Lower leg skin (tissue), 4 donors: ENCODE measurements around the gene DDI2. TPM values are rescaled to one million over a fixed set of nuclear protein-coding genes. Genes with fewer than 3 reads are reported as not detected.

ENCODE experiments used
- DNase-seq, 2 donors: peaks; one replicate each; pipeline ENCODE4 v3.0.0-alpha.2; 2019; ENCODE audit warnings: low spot score in 2 of 2
- H3K4me3 ChIP-seq: fragments of 200-600 bp; sonication (generic); 2 replicates; pipeline ENCODE4 v1.5.1; 2017; ENCODE audit warnings: mild to moderate bottlenecking, low read depth; ENCODE audit not compliant: poor library complexity, severe bottlenecking
- CTCF ChIP-seq, 3 donors: fragments of 450-650 bp; IDR thresholded peaks; one replicate each; pipeline ENCODE4 v1.5.1; 2016; ENCODE audit warnings: antibody characterized with exemption in 3 of 3, mild to moderate bottlenecking in 3 of 3, moderate library complexity in 2 of 3
- POLR2A ChIP-seq, 2 donors: fragments of 450-650 bp; IDR thresholded peaks; one replicate each; pipeline ENCODE4 v1.6.1; 2016 to 2017; ENCODE audit warnings: antibody characterized with exemption in 2 of 2, mild to moderate bottlenecking in 1 of 2, moderate library complexity in 1 of 2
- WGBS, 2 donors: methylation state at CpG; one replicate each; pipeline ENCODE4 v1.1.5; 2018; 5-methylcytosine and 5-hydroxymethylcytosine counted together
- intact Hi-C: fragments of 100-400 bp; cut with DNase I; formaldehyde crosslinking; loops from one replicate; pipeline ENCODE4 v1.15.0; 2023; ENCODE audit warnings: low total_unique reads
- total RNA-seq, 4 donors: library from RNA; depleted of rRNA; stranded (reverse); fragments of >200 nt; gene quantifications; one replicate each; pipeline ENCODE4 v1.1.0, GENCODE V29; 2016

The DDI2 gene
- total RNA-seq, 4 donors from 2014 or later, result 23.7 to 58.6 (median 37.0) TPM

GRCh38 chr1:15707239-15707925 lies 90.1 kb downstream of the DDI2 start:
- intact Hi-C loops, result no loop called here

GRCh38 chr1:15708486-15709137 lies 91.4 kb downstream of the DDI2 start:
- intact Hi-C loops, result no loop called here
- DNase-seq, result no peak
- no peak overlapping the region for H3K4me3 ChIP-seq
- WGBS, 2 donors, result 94 to 97% methylated on average over 15 of the region's 15 CpGs
- TF ChIP-seq CTCF (IDR thresholded peaks at IDR 0.05) (no peak), POLR2A (IDR thresholded peaks at IDR 0.05) (no peak)

More at GRCh38 chr1:15707239-15707925, 90.1 kb downstream of the DDI2 start:
- TF ChIP-seq POLR2A (IDR thresholded peaks at IDR 0.05) (no peak), CTCF (IDR thresholded peaks at IDR 0.05) (no peak)
- no peak for DNase-seq
- no peak overlapping the region for H3K4me3 ChIP-seq
- WGBS, 2 donors, result 63 to 71% methylated on average over 8 of the region's 8 CpGs

- no peak for TF ChIP-seq POLR2A (IDR thresholded peaks at IDR 0.05)
- no peak for TF ChIP-seq CTCF (IDR thresholded peaks at IDR 0.05)
- 93 to 95% methylated on average over 4 of the region's 4 CpGs for WGBS, 2 donors
- DNase-seq, result no peak
- intact Hi-C loops, result no loop called here
- no peak overlapping the region for H3K4me3 ChIP-seq
Observed at GRCh38 chr1:15709226-15709625, 92.0 kb downstream of the DDI2 start.

DNA sequence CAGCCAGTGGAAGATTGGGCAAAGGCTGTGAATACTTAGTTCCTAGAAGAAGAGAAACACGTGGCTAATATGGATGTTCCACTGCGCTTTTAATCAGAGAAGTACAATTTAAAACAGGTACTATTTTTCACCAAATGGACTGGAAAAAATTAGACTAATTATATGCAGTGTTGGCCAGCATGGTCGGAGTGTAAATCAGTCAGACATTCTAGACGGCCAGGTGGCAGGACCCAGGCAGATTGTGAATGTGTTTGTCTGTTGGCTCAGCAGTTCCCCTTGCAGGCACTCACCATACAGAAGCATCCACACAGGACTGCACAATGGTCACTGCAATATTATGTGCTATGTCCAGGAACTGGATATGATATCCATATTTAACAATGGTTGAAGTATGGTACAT lies 94.9 kb downstream of the DDI2 start:
- no peak overlapping the region for H3K4me3 ChIP-seq
- WGBS, 2 donors, result 71 to 79% methylated on average over 4 of the region's 4 CpGs
- intact Hi-C loops, result no loop called here
- DNase-seq, result no peak
- no peak for TF ChIP-seq CTCF (IDR thresholded peaks at IDR 0.05)
- TF ChIP-seq POLR2A (IDR thresholded peaks at IDR 0.05), result no peak

GRCh38 chr1:15714406-15715136 lies 97.3 kb downstream of the DDI2 start:
- intact Hi-C loops, result no loop called here
- TF ChIP-seq CTCF (IDR thresholded peaks at IDR 0.05) (no peak), POLR2A (IDR thresholded peaks at IDR 0.05) (no peak)
- no peak for DNase-seq
- no peak overlapping the region for H3K4me3 ChIP-seq
- 58 to 61% methylated on average over 4 of the region's 4 CpGs for whole genome bisulfite sequencing, 2 donors
